Daoy (cell line): ENCODE data around the gene FAM210B. TPM values are rescaled to one million over a fixed set of nuclear protein-coding genes. Genes with fewer than 3 reads are reported as not detected.

Experiments
- total RNA-seq: library from RNA; depleted of rRNA; stranded (reverse); fragments of >200 nt; shearing (Covaris generic); gene quantifications from 2 replicates; pipeline ENCODE4 v1.2.3, GENCODE V29; 2014; rRNA removed

Gene FAM210B
- total RNA-seq, 1 experiment from 2014 or later: 5.7 TPM

Other genes with a start within 250 kb of the FAM210B start
- gene MC3R, start 110.2 kb upstream of the FAM210B start, total RNA-seq: not detected in 2 replicates
- 115 and 137 TPM in 2 replicates for gene AURKA, start 33.2 kb downstream of the FAM210B start, total RNA-seq
- gene CSTF1, start 33.7 kb downstream of the FAM210B start, total RNA-seq: 44.1 and 45.2 TPM in 2 replicates
- 0.09 and 0.17 TPM in 2 replicates for gene CASS4, start 53.3 kb downstream of the FAM210B start, total RNA-seq
- 81.7 and 87.3 TPM in 2 replicates for gene RTF2, start 109.7 kb downstream of the FAM210B start, total RNA-seq
- not detected in 2 replicates for gene FAM209A, start 165.8 kb downstream of the FAM210B start, total RNA-seq
- not detected in 2 replicates for gene FAM209B, start 174.3 kb downstream of the FAM210B start, total RNA-seq